IPS-15b (cell line): ENCODE data around the gene CHMP1B.

Experiments used
- H3K27me3 ChIP-seq: one replicate; pipeline ENCODE4 v1.6.1; 2013; ENCODE audit warnings: low read length; ENCODE audit not compliant: control insufficient read depth, insufficient read depth
- H3K36me3 ChIP-seq: one replicate; pipeline ENCODE4 v1.6.1; 2013; ENCODE audit warnings: low read length; ENCODE audit not compliant: control insufficient read depth, insufficient read depth
- H3K4me1 ChIP-seq: one replicate; pipeline ENCODE4 v1.6.1; 2013; ENCODE audit warnings: mild to moderate bottlenecking, low read length; ENCODE audit not compliant: control insufficient read depth, insufficient read depth
- H3K4me3 ChIP-seq: one replicate; pipeline ENCODE4 v1.5.1; 2013; ENCODE audit warnings: low read depth, low read length
- H3K9ac ChIP-seq: one replicate; pipeline ENCODE4 v1.6.1; 2013; ENCODE audit warnings: low read depth, mild to moderate bottlenecking, low read length
- H3K9me3 ChIP-seq: one replicate; pipeline ENCODE4 v1.6.1; 2013; ENCODE audit warnings: mild to moderate bottlenecking, low read length; ENCODE audit not compliant: control insufficient read depth, insufficient read depth

Gene CHMP1B

GRCh38 chr18:11851146-11851805 lies at the start of gene CHMP1B:
Gene CHMP1B (plus strand): TSS chr18:11851413. CDS start chr18:11851512, 99 bp downstream.
- no peaks in the 10 kb centered on the region for H3K36me3 ChIP-seq
- H3K9ac ChIP-seq = peak within 1 kb of the TSS; percentile 75
- H3K4me1 ChIP-seq = peaks cover 6% of the 10 kb centered on the region
- H3K27me3 ChIP-seq = no peaks in the 10 kb centered on the region
- no peaks in the 10 kb centered on the region for H3K9me3 ChIP-seq
- H3K4me3 ChIP-seq = peak within 1 kb of the TSS; percentile 94

GRCh38 chr18:11801573-11801972 lies 49.6 kb upstream of the CHMP1B start:
- no peak overlapping the region for H3K4me3 ChIP-seq
- H3K27me3 ChIP-seq = no peaks in the 10 kb centered on the region
- no peak overlapping the region for H3K9ac ChIP-seq
- H3K9me3 ChIP-seq = no peaks in the 10 kb centered on the region
- H3K36me3 ChIP-seq = no peaks in the 10 kb centered on the region
- no peaks in the 10 kb centered on the region for H3K4me1 ChIP-seq

- Histone ChIP-seq H3K27me3 (no peaks in the 10 kb centered on the region), H3K4me1 (no peaks in the 10 kb centered on the region), H3K9me3 (no peaks in the 10 kb centered on the region), H3K36me3 (no peaks in the 10 kb centered on the region), H3K4me3 (no peak overlapping the region), H3K9ac (no peak overlapping the region)
Observed at GRCh38 chr18:11802158-11802557, 49.1 kb upstream of the CHMP1B start.

- Histone ChIP-seq H3K4me3 (no peak overlapping the region), H3K27me3 (no peaks in the 10 kb centered on the region), H3K9ac (no peak overlapping the region), H3K4me1 (peaks cover 3% of the 10 kb centered on the region), H3K9me3 (no peaks in the 10 kb centered on the region), H3K36me3 (no peaks in the 10 kb centered on the region)
Observed at GRCh38 chr18:11802586-11802985, 48.6 kb upstream of the CHMP1B start.

- Histone ChIP-seq H3K9ac (no peak overlapping the region), H3K9me3 (no peaks in the 10 kb centered on the region), H3K36me3 (no peaks in the 10 kb centered on the region), H3K27me3 (no peaks in the 10 kb centered on the region), H3K4me3 (no peak overlapping the region), H3K4me1 (peaks cover 16% of the 10 kb centered on the region)
Observed at GRCh38 chr18:11807233-11807632, 44.0 kb upstream of the CHMP1B start.

- H3K27me3 ChIP-seq = no peaks in the 10 kb centered on the region
- H3K36me3 ChIP-seq = no peaks in the 10 kb centered on the region
- peak overlapping the region; percentile 8 for H3K9ac ChIP-seq
- no peak overlapping the region for H3K4me3 ChIP-seq
- H3K9me3 ChIP-seq = no peaks in the 10 kb centered on the region
- peaks cover 16% of the 10 kb centered on the region for H3K4me1 ChIP-seq
Observed at GRCh38 chr18:11808001-11808855, 43.0 kb upstream of the CHMP1B start.

GRCh38 chr18:11809895-11810294 lies 41.3 kb upstream of the CHMP1B start:
- Histone ChIP-seq H3K9ac (no peak overlapping the region), H3K27me3 (no peaks in the 10 kb centered on the region), H3K4me1 (peaks cover 16% of the 10 kb centered on the region), H3K9me3 (no peaks in the 10 kb centered on the region), H3K36me3 (no peaks in the 10 kb centered on the region), H3K4me3 (no peak overlapping the region)

- Histone ChIP-seq H3K27me3 (no peaks in the 10 kb centered on the region), H3K4me3 (no peak overlapping the region), H3K9me3 (no peaks in the 10 kb centered on the region), H3K9ac (no peak overlapping the region), H3K36me3 (no peaks in the 10 kb centered on the region), H3K4me1 (peaks cover 16% of the 10 kb centered on the region)
Observed at GRCh38 chr18:11810379-11810778, 40.8 kb upstream of the CHMP1B start.

- H3K4me1 ChIP-seq = peaks cover 16% of the 10 kb centered on the region
- H3K9ac ChIP-seq = no peak overlapping the region
Observed at GRCh38 chr18:11811009-11811408, 40.2 kb upstream of the CHMP1B start.

GRCh38 chr18:11817229-11817628 lies 34.0 kb upstream of the CHMP1B start:
- no peaks in the 10 kb centered on the region for H3K27me3 ChIP-seq
- H3K9ac ChIP-seq = no peak overlapping the region
- no peaks in the 10 kb centered on the region for H3K9me3 ChIP-seq
- no peaks in the 10 kb centered on the region for H3K4me1 ChIP-seq
- no peak overlapping the region for H3K4me3 ChIP-seq
- no peaks in the 10 kb centered on the region for H3K36me3 ChIP-seq

More at GRCh38 chr18:11811009-11811408, 40.2 kb upstream of the CHMP1B start:
- H3K4me3 ChIP-seq = no peak overlapping the region
- no peaks in the 10 kb centered on the region for H3K27me3 ChIP-seq
- no peaks in the 10 kb centered on the region for H3K36me3 ChIP-seq
- no peaks in the 10 kb centered on the region for H3K9me3 ChIP-seq

- no peaks in the 10 kb centered on the region for H3K36me3 ChIP-seq
- no peaks in the 10 kb centered on the region for H3K27me3 ChIP-seq
- H3K4me3 ChIP-seq = no peak overlapping the region
- no peaks in the 10 kb centered on the region for H3K4me1 ChIP-seq
- H3K9me3 ChIP-seq = no peaks in the 10 kb centered on the region
- no peak overlapping the region for H3K9ac ChIP-seq
Observed at GRCh38 chr18:11818486-11819203, 32.6 kb upstream of the CHMP1B start.
